GOT3 (cell line): ENCODE results near the gene IGDCC3.
"Not testable (repeated sequence)": the region's sequence is repeated elsewhere in the genome, so short reads cannot be mapped to it uniquely, and the experiment has no call there.

ENCODE experiments used
- DNase-seq: peaks from one replicate; lab custom pipeline; 2025; ENCODE audit warnings: mixed read lengths; lab: John Stamatoyannopoulos, UW

Gene IGDCC3

DNA sequence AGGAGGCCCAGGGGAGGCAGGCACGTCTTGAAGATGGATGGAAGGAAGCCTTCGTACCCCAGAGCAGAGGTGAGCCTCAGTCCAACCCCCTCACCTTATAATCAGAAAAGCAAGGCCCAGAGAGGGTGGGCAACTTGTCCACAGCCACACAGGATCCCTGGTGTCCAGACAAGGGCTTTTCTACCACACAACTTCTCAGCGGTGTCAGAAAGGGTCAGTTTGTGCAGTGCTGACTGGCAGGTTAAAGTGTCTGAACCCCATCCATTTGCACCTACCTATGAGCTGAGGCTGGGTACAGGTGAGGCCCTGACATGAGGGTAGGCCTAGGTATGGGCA lies 8.6 kb downstream of the IGDCC3 start:
- no peak for DNase-seq

DNA sequence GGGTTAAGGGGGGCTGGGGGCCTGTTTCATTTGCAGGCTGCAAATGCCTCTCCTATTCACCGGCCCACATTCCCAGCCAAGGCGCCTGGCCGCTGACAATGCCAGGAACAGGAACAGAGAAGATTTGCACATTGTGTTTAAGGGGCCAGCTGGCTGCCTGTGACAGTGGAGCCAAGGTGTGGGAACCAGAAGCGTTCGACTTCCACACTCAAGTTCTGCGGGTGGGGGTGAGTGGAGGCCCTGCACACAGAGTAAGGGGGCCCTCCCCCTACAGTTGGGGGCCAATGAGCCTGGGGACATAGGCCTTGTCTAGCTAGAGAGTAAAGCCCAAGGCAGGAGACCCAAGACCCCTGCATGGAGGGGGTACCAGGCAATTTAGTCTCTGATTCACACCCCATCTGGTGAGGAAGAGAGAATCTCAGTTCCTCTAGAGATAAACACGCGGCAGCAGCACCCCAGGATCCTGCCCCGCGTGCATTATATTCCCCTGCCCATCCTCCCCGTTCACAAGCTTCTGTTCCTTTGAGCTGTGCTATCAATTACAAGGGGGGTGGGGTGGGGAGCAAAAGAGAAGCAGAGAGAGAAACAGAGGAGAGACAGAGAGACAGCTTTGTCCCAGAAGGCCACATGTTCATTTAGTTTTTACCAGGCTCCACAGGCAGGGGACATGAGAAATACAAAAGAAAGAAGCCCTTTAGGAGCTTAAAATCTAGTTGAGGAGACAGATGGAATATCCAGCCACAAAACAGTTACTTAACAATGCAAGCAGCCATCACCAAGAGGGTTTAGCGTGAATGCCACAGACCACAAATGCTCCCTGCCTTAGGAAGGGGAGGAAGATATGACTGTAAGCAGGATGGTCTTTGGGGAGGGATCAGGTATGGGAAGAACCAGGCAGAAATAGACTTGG lies 9.2 kb downstream of the IGDCC3 start:
- DNase-seq = no peak

DNA sequence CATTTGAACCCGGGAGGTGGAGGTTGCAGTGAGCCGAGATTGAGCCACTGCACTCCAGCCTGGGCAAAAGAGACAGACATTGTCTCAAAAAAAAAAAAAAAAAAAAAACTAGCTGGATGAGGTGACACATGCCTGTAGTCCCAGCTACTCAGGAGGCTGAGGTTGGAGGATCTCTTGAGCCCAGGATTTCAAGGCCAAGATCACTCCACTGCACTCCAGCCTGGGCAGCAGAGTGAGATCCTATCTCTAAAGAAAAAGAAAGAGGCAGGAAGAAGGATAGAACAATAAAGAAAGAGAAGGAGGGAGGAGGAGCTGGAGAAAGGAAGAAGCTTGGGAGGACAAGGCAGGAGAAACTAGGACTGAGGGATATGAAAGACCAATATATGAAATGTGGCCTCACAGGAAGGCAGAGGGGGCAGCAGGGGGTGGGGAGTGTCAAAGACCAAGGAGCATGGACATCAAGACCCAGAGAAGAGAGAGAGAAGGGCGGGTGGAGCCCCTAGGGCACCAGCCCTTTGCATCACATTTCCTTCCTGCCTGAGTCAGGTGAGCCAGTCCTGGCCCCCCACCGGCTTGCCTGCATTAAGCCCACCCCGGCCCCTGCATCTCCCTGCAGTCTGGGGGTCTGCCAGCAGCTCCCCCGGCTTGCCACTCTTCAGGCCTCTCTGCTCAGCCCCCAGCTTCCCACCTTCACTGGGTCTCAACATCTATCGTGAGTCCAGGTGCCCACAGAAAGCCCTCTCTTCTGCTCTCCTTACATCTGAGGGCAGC lies 11.5 kb downstream of the IGDCC3 start:
- DNase-seq = no peak

DNA sequence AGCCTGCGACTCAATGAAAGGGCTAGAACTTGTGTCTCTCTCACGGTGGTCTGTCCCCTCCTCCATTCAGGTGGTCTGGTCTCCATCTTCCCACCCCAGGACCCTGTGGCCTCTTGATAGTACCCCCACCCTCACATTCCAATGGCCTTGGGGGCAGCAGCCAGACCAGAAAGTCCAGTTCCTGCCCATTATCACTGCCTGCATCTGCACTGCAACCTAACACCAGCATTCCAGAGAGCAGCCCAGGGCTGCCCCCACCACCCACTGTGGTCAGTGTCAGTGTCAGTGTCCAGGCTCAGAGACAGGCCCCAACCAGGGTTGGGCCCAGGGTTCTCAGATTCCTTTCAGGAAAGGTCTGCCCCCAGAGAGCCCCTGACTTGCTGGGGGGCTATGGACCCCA lies 12.6 kb downstream of the IGDCC3 start:
- no peak for DNase-seq

DNA sequence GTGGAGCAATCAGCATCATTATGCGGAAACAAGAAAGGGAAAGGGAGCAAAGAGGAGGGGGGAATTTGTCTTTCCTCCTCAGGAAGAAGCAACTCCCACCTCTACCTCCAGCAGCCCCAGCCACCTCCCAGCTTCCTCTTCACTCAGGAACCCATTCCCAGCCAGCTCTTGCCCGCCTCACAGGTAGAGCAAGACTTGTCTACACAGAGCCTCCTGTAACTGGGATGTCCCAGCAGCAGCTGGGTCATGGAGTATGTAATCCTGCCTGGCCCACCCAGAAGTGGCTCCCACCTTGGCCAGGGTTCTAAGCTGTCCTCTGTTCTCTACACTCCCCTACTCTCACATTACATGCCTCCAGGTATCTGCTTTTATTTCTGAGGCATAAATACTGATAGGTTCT lies 14.0 kb downstream of the IGDCC3 start:
- no peak for DNase-seq

DNA sequence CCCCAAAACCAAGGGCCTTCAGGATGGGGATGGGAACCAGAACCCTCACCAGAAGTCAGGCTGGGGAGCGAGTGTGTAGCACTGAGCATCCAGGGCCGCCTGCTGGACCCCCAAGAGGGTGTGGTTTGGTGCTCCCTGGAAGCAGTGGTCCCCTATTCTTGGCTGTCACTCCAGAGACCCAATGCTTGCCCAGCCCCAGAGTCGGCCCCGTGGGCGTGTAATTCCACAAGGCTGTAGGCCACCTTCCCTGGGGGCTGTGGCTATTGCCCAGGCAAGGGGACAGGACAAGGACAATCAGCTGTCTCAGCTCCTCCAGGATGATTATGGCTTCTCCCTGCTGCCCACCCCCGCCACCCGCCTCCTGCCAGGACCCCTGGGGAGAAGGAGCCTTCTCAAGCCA lies 14.5 kb downstream of the IGDCC3 start:
- no peak for DNase-seq

DNA sequence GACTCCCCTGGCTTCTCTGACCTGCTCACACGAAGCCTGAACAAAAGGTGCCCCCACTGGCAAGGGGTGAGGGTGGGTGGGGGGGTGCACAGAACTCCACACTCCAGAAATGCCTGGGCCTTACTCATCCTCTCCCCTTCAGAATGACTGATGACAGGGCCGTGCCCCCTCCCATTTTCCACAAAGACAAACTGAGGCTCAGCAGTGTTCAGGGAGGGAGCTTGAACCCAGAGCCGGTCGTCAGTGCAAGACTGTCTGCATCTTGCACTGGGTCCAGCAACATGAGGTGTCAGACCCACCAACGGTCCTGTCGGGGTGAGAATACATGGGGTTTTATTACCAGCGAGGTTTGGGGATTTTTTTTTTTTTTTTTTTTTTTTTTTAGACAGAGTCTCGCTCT lies 15.3 kb downstream of the IGDCC3 start:
- DNase-seq = no peak

DNA sequence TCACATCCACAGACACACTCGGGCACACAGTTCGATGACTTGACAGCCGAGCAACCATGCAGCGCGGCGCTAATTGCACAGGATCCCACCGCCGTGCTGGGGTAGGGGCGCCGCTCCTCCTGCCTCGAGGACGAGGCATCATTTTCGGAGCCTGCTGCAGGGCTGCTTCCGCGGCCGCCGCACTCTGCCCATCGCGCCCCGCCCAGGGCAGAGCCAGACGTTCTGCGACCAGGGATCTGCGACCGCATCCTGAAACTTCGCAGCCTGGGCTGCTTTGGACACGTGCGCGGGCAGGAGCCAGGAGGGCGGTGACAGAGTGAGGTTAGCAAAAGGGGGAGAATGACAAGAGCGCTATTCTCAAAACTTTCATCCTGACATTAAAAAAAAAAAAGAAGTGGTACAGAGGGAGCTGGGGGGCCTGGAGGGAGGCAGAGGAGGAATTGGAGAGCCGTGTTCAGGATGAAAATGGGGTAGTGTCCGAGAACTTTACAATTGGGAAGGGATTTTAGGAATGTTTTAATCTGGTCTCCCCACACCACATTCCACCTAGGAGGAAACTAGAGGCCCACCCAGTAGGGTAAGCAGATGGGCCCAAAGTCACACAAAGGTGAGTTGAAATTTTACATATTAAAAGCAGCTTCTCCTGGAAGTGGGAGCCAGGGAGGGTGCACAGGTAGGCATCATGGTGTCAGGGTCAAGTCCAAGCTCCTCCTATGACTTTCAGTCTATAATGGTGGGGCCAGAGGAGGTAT lies 15.9 kb downstream of the IGDCC3 start:
- no peak for DNase-seq

DNA sequence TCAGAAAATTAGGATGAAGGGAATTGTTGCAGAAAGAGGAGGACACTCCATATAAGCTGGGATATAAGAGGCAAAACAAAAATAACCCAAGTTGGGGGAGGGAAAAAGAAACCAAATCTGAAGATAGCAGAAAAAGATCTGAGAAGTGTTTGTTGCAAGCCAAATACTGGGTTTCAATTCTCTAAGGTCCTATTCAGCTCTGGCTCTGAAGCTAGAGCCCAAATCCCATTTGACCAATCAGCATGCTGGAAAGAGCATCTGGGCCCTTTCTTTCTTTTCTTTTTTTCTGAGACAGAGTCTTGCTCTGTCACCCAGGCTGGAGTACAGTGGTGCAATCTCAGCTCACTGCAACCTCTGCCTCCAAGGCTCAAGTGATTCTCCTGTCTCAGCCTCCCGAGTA lies 17.3 kb downstream of the IGDCC3 start:
- no peak for DNase-seq

DNA sequence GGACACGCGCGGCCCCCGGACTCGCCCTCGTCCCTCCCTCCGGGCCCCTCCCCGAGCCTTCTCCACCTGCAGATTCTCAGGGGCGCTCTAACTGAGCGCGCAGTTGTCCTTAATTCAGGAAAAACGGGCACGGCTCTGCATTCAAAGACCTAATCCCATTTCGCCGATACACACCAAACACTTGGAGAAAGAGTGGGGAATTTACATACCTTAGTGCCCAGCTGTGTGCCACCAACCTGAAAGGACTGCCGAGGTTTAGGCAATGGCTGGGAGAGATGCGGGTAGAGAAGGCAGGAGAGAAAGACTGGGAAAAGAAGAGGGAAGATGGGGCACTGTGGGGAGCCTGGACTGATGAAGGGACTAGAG lies 21.8 kb downstream of the IGDCC3 start:
- no peak for DNase-seq

DNA sequence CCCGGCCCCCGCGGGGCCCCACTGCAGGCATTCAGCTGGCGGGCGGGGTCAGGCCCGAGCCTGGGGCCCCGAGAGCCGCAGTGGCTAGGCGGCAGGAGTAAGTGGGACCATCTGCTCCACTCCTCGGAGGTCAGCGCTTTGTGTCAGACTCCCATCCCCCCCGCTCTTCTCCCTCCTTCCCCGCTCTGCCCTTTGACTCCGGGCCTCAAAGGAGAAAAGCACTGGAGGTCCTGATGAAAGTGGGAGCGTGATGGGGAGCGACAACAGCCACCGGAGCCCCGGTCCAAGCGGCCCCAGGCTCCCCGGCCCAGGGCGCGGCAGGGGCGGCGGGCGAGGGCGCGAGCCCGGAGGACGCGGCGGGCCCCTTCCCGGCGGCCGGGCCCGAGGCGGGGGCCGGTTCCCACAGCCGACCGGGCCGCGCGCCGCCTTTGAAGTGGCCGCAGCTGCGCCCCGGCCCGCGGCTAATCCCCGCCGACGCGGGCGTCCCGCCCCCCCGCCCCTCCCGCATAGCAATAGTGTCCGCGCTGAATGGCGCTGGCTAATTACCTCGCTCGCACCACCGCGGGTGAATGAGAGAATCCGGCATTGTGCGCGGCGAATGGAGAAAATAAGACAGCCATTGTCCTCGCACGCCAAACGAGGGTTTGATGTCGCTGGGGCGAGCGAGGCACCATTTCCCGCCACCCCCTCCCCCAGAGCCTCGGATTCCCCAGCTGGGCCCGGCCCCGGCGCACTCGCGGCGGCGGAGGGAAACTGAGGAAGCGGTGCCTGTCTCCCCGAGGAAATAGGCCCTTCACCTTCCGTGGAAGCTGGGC lies 22.4 kb downstream of the IGDCC3 start:
- DNase-seq = no peak

DNA sequence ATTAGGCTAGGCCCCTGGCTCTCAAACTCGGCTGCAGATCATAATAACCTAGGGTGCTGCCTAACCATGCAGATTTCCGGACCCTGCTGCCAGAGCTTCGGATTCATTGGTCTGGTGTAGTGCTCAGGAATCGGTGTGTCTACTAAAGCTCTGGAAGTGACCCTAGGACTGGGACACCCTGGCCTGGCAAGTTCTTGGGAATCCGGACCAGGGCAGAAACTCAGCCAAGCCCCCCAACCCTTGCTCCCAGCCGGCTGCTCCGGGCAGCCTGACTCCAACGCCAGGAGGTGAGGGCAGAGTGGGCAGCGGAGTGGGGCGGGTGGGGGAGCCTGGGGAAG lies 23.0 kb downstream of the IGDCC3 start:
- DNase-seq = no peak

DNA sequence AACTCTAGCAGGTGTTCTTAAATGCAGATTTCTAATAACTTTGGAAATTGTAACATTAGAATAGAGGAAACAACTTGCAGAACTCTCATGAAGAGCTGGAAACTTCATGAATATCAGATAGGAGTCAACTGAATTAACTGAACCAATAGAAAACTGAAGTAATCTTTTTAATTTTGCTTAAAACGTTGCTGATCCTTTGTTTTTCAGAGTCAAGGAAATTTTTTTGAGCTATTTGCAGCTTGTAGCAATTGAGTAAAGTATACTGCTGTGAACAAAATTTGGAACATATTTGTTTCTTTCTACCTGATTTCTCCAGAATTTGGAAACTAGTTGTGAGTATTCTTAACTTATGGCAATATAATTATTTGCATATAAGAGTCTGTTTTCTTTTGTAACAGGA lies 25.8 kb downstream of the IGDCC3 start:
- not testable (repeated sequence) for DNase-seq

DNA sequence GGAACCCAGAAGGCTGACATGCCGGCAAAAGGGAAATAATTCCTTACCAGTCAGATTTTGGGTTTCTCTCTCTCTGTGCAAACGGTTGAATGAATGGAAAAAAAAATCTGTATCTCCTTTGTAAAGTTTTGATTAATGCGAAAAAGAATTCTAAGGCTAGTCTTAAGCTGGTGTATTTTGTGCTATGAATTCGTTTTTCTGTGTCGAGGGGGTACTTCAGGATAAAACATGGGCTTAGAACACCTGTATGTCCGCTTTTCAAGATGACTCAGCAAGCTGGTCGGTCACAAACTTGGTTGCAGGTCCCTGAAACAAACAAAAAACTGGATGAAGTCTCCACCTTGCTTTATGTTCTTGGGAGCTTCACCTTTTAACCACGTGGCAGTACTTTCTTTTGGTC lies 28.5 kb downstream of the IGDCC3 start:
- no peak for DNase-seq

DNA sequence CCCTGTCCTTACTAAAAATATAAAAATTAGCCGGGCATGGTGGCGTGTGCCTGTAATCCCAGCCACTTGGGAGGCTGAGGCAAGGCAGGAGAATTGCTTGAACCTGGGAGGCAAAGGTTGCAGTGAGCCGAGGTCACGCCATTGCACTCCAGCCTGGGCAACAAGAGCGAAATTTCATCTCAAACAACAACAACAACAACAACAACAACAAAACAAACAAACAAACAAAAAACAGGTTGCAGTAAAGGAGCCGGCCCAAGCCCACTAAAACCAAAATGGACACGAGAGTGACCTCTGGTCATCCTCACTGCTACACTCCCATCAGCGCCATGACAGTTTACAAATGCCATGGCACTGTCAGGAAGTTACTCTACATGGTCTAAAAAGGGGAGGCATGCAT lies 30.0 kb downstream of the IGDCC3 start:
- not testable (repeated sequence) for DNase-seq

DNA sequence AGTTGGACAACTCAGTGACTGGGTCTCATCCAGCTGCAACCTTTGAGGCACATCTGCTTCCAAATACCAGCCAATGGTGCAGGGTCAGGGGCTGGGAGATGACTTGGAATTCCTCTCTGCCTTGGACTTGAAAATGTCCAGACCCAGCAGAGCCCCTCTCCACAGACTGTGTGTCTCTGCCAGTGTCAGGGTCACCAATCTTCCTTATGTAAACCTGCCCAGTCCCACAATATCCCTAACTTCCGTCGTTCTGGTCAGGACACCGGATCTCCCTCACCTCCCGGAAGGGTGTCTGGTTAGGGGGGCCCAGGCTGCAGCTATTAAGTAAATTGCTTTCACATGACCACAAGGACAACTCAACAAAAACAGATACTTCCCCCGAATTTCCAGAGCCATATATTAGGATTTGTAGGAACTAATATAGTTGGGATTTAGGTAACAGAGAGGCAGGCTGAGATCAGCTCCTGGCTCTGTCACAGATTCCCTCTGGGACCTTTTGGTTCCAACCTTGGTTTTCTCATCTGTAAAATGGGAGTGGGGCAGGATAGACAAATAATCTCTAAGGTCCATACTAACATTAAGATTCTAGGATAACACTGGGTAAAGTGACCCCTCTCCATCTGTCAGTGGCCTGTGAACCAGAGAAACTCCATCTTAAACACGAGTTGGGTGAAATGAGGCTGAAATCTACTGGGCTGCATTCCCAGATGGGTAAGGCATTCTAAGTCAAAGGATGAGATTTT lies 30.8 kb downstream of the IGDCC3 start:
- no peak for DNase-seq

DNA sequence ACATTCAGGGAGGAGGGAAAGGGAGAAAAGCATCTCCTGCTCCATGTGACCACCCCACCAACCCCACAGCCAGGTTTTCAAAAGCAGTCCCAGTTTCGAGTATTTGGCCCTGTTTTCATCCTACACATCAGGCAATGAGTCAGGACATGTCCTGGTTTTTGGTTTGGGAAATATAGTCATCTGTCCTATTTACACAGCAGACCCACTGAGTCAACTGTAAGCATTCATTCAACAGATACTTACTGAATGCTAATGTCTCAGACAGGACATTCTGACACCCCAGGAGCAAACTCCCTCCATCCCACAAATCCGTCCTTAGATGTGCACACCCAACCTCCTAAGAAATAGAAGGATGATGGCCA lies 32.9 kb downstream of the IGDCC3 start:
- DNase-seq = no peak

DNA sequence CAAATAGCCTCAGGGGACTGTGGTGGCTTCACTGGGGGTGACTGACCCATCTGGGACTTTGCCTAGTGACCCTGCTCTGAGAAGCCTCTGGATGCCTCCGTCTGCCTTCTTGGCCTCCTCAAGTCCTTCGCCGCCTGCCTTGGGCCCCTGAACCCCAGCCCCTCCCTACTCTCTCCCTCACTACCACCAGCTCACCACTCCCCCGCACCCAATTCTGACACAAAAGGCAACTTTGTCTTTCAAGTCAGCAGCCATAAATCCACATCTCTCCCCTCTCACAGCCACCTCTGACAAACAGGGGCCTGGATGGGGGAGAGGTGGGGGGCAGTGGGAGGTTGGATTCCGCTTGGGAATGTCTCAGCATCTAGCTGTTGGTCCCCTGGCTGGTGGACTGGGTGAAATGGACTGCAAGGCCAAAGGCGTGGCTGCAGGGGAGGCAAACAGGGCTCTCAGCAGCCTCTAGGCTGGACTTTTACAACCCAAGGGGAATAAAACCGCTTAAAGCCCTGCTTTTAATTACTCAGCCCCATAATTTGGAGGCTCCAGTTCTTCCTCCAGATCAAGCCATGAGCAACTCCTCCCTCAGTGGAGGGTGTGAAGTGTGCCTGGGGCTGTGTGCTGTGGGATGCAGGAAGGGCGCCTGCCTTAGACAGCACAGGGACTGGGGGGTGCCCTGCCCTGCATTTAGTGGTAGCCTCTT lies 33.4 kb downstream of the IGDCC3 start:
- no peak for DNase-seq

DNA sequence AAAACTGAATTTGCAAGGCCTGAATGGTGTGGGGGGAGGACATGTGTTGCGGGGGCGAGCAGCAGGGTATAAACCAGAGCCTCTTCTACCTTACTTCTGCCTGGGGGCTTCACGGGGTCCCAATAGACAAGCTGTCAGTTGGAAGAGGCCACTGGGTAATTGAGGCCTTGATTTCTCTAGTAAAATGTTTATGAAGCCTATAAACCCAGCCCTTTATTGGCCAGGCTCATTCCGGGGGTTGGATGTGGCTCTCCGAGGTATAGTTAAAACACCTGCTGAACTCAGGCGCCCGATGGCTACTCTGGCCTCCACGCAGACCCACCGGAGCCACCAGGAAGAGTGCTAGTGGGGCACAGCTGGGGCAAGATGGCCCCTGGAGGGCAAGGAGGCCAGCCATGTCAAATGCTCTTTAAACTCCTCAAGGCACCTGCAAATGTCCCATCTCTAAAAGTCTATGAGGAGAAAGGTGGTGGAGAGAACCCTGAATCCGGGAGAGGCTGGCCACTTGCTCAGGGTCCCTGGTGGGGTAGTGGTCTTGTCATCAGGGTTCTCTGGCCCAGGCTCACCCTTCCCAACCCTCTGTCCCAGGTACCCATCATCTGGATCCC lies 34.3 kb downstream of the IGDCC3 start:
- no peak for DNase-seq

DNA sequence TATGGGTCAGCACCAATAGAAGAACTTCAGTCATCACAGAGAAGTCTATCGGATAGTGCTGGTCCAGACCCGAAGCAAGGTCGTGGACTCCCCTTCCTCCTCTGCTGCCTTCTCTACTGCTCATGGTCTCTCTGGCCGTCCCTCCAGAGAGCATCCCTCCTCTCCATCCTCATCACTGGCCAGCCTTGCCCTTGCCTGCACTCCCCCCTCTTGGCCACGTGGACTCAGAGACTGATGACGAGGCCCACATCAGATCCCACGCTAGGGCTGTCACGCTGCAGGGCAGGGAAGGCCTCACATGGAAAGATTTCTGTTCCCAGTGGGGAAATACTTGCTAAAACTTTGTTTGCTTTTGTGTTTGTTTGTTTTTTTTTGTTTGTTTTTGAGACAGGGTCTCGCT lies 35.3 kb downstream of the IGDCC3 start:
- DNase-seq = no peak
